Endothelial cell (in vitro differentiated cells): ENCODE results near the gene GALNT10. TPM values are rescaled to one million over a fixed set of nuclear protein-coding genes. Genes with fewer than 3 reads are reported as not detected.

Experiments used
- DNase-seq: peaks from one replicate; pipeline ENCODE4 v3.0.0; 2021; ENCODE audit warnings: low spot score
- H3K27ac Mint-ChIP-seq: one replicate; pipeline ENCODE4 v1.8.0; 2021; ENCODE audit warnings: mixed read lengths, inconsistent platforms; ENCODE audit not compliant: unreplicated experiment
- H3K27me3 Mint-ChIP-seq: one replicate; pipeline ENCODE4 v1.8.0; 2021; ENCODE audit warnings: mild to moderate bottlenecking, moderate library complexity, mixed read lengths, inconsistent platforms; ENCODE audit not compliant: unreplicated experiment
- H3K36me3 Mint-ChIP-seq: one replicate; pipeline ENCODE4 v1.8.0; 2021; ENCODE audit warnings: mild to moderate bottlenecking, low read depth, mixed read lengths, inconsistent platforms; ENCODE audit not compliant: unreplicated experiment
- H3K4me1 Mint-ChIP-seq: one replicate; pipeline ENCODE4 v1.8.0; 2021; ENCODE audit warnings: mild to moderate bottlenecking, mixed read lengths, inconsistent platforms; ENCODE audit not compliant: unreplicated experiment
- H3K4me3 Mint-ChIP-seq: one replicate; pipeline ENCODE4 v1.8.0; 2021; ENCODE audit warnings: mild to moderate bottlenecking, mixed read lengths, inconsistent platforms; ENCODE audit not compliant: unreplicated experiment
- H3K9me3 Mint-ChIP-seq: one replicate; pipeline ENCODE4 v1.8.0; 2021; ENCODE audit warnings: mixed read lengths, inconsistent platforms; ENCODE audit not compliant: unreplicated experiment
- total RNA-seq: library from RNA; stranded (reverse); fragmentation: NEBNext Ultra II Directional; extraction: Animal tissue kit (Norgen Biotek cat#: 25700); gene quantifications from one replicate; pipeline ENCODE4 v1.2.1, GENCODE V29; 2021; ENCODE audit not compliant: unreplicated experiment
- TF ChIP-seq, protein P1 (sequence below): fragments of 200-600 bp; sonication (generic); IDR thresholded peaks from one replicate; pipeline ENCODE4 v1.5.0; 2021; ENCODE audit warnings: antibody characterized with exemption; ENCODE audit not compliant: unreplicated experiment

Gene GALNT10
- total RNA-seq, 1 donor from 2014 or later: 22.5 TPM

GRCh38 chr5:154311362-154311761 lies 120.8 kb downstream of the GALNT10 start:
- Mint-ChIP-seq H3K27ac (no peak overlapping the region), H3K27me3 (no peaks in the 10 kb centered on the region), H3K9me3 (no peaks in the 10 kb centered on the region), H3K36me3 (no peaks in the 10 kb centered on the region), H3K4me3 (no peak overlapping the region), H3K4me1 (no peaks in the 10 kb centered on the region)
- no peak for DNase-seq
- TF ChIP-seq, protein P1, sequence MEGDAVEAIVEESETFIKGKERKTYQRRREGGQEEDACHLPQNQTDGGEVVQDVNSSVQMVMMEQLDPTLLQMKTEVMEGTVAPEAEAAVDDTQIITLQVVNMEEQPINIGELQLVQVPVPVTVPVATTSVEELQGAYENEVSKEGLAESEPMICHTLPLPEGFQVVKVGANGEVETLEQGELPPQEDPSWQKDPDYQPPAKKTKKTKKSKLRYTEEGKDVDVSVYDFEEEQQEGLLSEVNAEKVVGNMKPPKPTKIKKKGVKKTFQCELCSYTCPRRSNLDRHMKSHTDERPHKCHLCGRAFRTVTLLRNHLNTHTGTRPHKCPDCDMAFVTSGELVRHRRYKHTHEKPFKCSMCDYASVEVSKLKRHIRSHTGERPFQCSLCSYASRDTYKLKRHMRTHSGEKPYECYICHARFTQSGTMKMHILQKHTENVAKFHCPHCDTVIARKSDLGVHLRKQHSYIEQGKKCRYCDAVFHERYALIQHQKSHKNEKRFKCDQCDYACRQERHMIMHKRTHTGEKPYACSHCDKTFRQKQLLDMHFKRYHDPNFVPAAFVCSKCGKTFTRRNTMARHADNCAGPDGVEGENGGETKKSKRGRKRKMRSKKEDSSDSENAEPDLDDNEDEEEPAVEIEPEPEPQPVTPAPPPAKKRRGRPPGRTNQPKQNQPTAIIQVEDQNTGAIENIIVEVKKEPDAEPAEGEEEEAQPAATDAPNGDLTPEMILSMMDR: no peak

- Mint-ChIP-seq H3K27me3 (no peaks in the 10 kb centered on the region), H3K4me1 (no peaks in the 10 kb centered on the region), H3K36me3 (no peaks in the 10 kb centered on the region), H3K27ac (no peak overlapping the region), H3K9me3 (no peaks in the 10 kb centered on the region), H3K4me3 (no peak overlapping the region)
- TF ChIP-seq, protein P1: no peak
- no peak for DNase-seq
Observed at GRCh38 chr5:154312000-154312399, 121.5 kb downstream of the GALNT10 start.

- H3K27ac Mint-ChIP-seq: no peak overlapping the region
- DNase-seq: no peak
- TF ChIP-seq, protein P1: no peak
- no peaks in the 10 kb centered on the region for H3K27me3 Mint-ChIP-seq
- no peaks in the 10 kb centered on the region for H3K9me3 Mint-ChIP-seq
- H3K36me3 Mint-ChIP-seq: no peaks in the 10 kb centered on the region
- no peak overlapping the region for H3K4me3 Mint-ChIP-seq
- no peaks in the 10 kb centered on the region for H3K4me1 Mint-ChIP-seq
Observed at GRCh38 chr5:154312576-154312975, 122.0 kb downstream of the GALNT10 start.

DNA sequence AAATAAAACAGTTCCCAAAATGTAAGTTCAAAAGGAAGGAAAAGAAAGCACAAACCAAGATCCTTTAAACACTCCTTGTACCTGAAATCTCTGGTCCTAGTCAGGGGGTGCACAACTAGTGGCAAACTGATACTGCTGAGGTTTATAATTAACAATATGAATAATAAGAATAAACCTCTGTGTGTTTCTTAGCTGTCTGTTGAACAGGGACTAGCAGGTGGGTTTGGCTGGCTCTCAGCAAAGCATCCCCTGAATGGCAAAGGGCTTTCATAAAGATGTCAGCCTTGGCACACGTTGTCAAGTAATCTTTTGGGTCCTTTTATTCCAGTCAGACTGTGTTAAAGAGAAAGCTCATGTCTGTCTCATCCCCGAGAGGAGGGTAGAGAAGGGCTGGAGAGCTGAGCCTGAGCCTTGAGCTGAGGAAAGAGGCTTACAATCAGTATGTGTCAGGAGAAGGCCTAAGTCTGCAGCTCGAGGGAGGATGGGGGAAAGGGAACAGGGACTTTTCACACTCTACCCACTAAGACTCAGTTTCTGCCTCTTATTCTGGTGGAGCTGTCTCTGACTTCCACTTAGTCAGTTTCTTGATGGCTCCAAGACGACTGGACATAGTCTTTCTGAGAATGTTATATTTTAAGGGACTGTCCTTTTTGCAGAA lies 123.0 kb downstream of the GALNT10 start:
- Mint-ChIP-seq H3K27me3 (no peaks in the 10 kb centered on the region), H3K9me3 (no peaks in the 10 kb centered on the region), H3K36me3 (no peaks in the 10 kb centered on the region), H3K4me3 (no peak overlapping the region), H3K4me1 (no peaks in the 10 kb centered on the region), H3K27ac (no peak overlapping the region)
- DNase-seq: no peak
- TF ChIP-seq, protein P1: no peak

GRCh38 chr5:154315196-154315595 lies 124.7 kb downstream of the GALNT10 start:
- no peaks in the 10 kb centered on the region for H3K9me3 Mint-ChIP-seq
- no peak for DNase-seq
- H3K36me3 Mint-ChIP-seq: no peaks in the 10 kb centered on the region
- no peak overlapping the region for H3K27ac Mint-ChIP-seq
- H3K4me3 Mint-ChIP-seq: no peak overlapping the region
- H3K27me3 Mint-ChIP-seq: no peaks in the 10 kb centered on the region
- TF ChIP-seq, protein P1: no peak
- H3K4me1 Mint-ChIP-seq: no peaks in the 10 kb centered on the region
